DND-41 (cell line): ENCODE data around the gene HOXA4.

Experiments
- ATAC-seq: fragments of 200-7000 bp; cut with Tn5 transposase; 3 replicates; pipeline ENCODE4 v1.9.1; 2021; ENCODE audit warnings: low read depth; ENCODE audit not compliant: insufficient read depth
- DNase-seq: peaks from one replicate; pipeline ENCODE4 v3.0.0-alpha.2; 2020
- H2AFZ ChIP-seq: 2 replicates; pipeline ENCODE4 v1.6.0; 2012; ENCODE audit warnings: low read depth, low read length
- H3K27ac ChIP-seq: 2 replicates; pipeline ENCODE4 v1.5.1; 2012; ENCODE audit warnings: low read length, inconsistent platforms
- H3K27me3 ChIP-seq: fragments of 200-600 bp; sonication (generic); 2 replicates; pipeline ENCODE4 v1.6.0; 2012; ENCODE audit warnings: low read length, mild to moderate bottlenecking, inconsistent platforms; ENCODE audit not compliant: insufficient read depth, poor library complexity
- H3K36me3 ChIP-seq: 2 replicates; pipeline ENCODE4 v1.5.1; 2012; ENCODE audit warnings: low read length, inconsistent platforms; ENCODE audit not compliant: insufficient read depth
- H3K4me1 ChIP-seq: 2 replicates; pipeline ENCODE4 v1.5.1; 2012; ENCODE audit warnings: mild to moderate bottlenecking, low read length; ENCODE audit not compliant: insufficient read depth
- H3K4me2 ChIP-seq: 2 replicates; pipeline ENCODE4 v1.6.0; 2012; ENCODE audit warnings: mild to moderate bottlenecking, moderate library complexity, low read length, inconsistent platforms; ENCODE audit not compliant: insufficient read depth
- H3K4me3 ChIP-seq, 2 experiments: fragments of 200-600 bp in 1 of 2; shearing (Covaris generic) in 1 of 2; 2 replicates each; pipeline ENCODE4 v1.5.1; 2012 to 2016; ENCODE audit warnings: inconsistent platforms in 2 of 2, low read length in 2 of 2, mild to moderate bottlenecking in 2 of 2, low read depth in 1 of 2, moderate library complexity in 1 of 2
- H3K79me2 ChIP-seq: 2 replicates; pipeline ENCODE4 v1.6.0; 2012; ENCODE audit warnings: low read length, inconsistent platforms; ENCODE audit not compliant: insufficient read depth
- H3K9ac ChIP-seq: 2 replicates; pipeline ENCODE4 v1.6.0; 2012; ENCODE audit warnings: low read depth, mild to moderate bottlenecking, inconsistent platforms, low read length, moderate library complexity
- H3K9me3 ChIP-seq: 2 replicates; pipeline ENCODE4 v1.5.1; 2012; ENCODE audit warnings: low read length, moderate library complexity, mild to moderate bottlenecking, inconsistent platforms; ENCODE audit not compliant: insufficient read depth, severe bottlenecking
- H4K20me1 ChIP-seq: 2 replicates; pipeline ENCODE4 v1.6.0; 2012; ENCODE audit warnings: low read length; ENCODE audit not compliant: insufficient read depth
- EZH2 ChIP-seq: IDR thresholded peaks from 3 replicates; pipeline ENCODE4 v1.6.1; 2012; ENCODE audit warnings: borderline replicate concordance, low read depth, mild to moderate bottlenecking, moderate library complexity, low read length, inconsistent platforms; ENCODE audit not compliant: severe bottlenecking
- TF ChIP-seq, protein P1 (sequence below): IDR thresholded peaks from 2 replicates; pipeline ENCODE4 v1.5.1; 2012; ENCODE audit warnings: borderline replicate concordance, low read length, moderate library complexity, mild to moderate bottlenecking; ENCODE audit not compliant: poor library complexity, severe bottlenecking; ENCODE audit errors: extremely low read depth

The HOXA4 gene

DNA sequence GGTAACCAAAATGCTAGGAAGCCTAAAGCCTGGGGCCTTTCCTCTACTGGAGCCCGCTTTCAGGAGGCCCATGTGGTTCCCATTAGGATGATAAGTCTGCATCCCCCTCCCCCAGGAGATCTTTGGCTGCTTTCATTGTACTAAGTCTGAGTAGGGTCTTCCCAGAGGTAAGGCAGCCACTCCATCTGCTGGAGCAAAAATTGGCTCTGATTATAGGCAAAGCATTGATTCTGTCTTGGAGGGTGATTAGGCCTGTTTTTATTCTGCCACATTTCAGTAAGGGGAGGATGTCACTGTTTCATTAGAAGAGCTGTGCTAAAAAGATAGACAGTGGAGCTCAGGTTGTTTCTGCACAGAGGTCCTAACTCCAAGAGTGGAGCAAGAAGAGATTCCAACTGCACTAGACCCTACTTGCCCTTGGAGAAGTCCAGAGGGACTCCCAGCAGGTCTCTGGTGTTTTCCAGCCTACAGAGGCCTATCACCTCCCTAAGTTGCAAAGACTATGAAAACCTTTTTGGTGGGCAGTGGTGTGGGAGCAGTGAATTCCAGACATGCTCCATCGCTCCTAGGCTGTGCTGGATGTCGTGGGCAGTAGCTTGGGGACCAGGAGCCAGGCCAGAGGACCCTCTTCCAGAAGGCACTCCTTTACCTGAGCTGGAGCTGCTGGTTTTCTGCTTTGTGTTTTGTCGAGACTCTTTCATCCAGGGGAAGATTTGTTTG lies 20.9 kb downstream of the HOXA4 start:
- no peak for ATAC-seq
- Histone ChIP-seq H3K9me3 (no peaks in the 10 kb centered on the region), H3K4me1 (no peaks in the 10 kb centered on the region), H4K20me1 (no peaks in the 10 kb centered on the region), H3K79me2 (no peaks in the 10 kb centered on the region), H3K27me3 (no peaks in the 10 kb centered on the region), H3K9ac (no peak overlapping the region), H3K36me3 (no peaks in the 10 kb centered on the region), H3K27ac (no peak overlapping the region), H3K4me2 (no peak overlapping the region), H2AFZ (no peak overlapping the region), H3K4me3 (no peak overlapping the region)
- no peak for DNase-seq
- TF ChIP-seq, protein P1, sequence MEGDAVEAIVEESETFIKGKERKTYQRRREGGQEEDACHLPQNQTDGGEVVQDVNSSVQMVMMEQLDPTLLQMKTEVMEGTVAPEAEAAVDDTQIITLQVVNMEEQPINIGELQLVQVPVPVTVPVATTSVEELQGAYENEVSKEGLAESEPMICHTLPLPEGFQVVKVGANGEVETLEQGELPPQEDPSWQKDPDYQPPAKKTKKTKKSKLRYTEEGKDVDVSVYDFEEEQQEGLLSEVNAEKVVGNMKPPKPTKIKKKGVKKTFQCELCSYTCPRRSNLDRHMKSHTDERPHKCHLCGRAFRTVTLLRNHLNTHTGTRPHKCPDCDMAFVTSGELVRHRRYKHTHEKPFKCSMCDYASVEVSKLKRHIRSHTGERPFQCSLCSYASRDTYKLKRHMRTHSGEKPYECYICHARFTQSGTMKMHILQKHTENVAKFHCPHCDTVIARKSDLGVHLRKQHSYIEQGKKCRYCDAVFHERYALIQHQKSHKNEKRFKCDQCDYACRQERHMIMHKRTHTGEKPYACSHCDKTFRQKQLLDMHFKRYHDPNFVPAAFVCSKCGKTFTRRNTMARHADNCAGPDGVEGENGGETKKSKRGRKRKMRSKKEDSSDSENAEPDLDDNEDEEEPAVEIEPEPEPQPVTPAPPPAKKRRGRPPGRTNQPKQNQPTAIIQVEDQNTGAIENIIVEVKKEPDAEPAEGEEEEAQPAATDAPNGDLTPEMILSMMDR = no peak
- TF ChIP-seq EZH2 = no peak

DNA sequence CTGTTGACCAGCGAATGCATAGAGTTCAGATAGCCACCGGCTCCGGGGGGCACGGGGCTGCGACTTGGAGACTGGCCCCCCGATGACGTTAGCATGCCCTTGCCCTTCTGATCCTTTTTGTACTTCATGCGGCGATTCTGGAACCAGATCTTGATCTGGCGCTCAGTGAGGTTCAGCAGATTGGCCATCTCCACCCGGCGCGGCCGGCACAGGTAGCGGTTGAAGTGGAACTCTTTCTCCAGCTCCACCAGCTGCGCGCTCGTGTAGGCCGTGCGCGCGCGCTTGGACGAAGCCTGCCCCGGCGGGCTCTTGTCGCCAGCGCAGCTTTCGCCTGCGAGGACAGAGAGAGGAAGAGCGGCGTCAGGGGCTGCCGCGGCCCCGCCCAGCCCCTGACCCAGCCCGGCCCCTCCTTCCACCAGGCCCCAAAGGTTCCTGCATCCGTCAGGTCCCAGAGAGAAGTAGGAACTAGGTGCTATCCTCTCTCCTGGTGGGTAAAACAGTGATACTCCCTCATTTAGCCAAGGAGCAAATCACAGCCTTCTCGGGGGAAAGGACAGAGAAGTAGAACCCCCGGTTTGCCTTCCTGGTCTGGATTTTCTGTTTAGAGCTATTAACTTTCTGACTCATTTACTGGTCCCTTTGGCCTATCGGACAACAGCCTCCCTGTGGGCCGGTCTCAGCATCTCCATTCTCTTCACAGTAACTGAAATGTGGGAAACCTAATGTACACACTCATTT lies 22.0 kb downstream of the HOXA4 start:
- DNase-seq = no peak

DNA sequence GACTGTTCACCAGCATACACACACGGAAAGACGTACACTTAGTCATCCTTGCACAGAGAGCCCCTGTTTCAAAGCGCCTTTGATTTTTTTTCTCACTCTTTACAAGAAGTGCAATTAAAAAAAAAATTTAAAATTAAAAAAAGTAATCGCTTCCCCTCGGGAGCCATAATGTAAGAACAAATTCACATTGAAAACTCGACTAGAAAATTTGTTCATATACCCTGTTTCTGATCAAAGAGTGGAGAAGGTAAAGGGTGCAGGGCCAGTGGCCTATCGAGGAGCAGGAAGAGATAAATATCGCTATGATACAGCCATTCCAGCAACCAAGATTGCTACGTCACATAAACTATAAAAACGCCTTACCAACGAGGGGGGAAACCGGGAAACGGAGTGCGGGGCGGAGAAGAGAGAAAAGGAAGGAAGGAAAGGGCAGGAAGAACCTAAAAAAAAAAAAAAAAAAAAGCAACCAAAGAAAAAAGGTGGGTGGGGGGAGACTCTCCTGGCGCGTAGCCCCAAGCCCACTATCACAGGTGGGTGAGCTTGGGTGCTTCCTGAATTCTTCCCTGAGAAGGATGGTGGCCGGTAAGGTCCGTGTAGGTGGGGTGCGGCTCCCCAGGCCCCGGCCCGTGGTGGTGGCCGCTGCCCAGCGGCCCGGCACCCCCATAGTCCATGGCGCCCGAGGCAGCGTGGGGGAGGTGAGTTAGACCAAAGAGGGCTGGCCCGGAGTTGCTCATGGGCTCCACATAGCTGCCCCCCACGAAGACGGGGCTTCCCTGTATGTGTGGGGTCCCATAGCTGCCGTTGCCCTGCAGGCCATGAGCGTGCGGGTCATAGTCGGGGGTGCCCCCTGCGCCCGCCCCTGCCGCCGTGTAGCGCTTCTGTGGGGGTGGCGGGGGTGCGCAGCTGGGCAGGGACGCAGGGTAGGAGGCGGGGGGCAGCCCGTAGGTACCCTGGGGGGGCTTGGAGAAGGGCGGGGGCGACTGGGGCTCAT lies 22.9 kb downstream of the HOXA4 start:
- no peak for ATAC-seq

More for the DNA sequence above, 22.0 kb downstream of the HOXA4 start:
- no peak for TF ChIP-seq EZH2
- TF ChIP-seq, protein P1 = no peak
- Histone ChIP-seq H3K4me3 (no peak overlapping the region), H2AFZ (no peak overlapping the region), H3K27ac (no peak overlapping the region), H3K79me2 (no peaks in the 10 kb centered on the region), H3K9ac (no peak overlapping the region), H4K20me1 (no peaks in the 10 kb centered on the region), H3K9me3 (no peaks in the 10 kb centered on the region), H3K36me3 (no peaks in the 10 kb centered on the region), H3K27me3 (no peaks in the 10 kb centered on the region), H3K4me2 (no peak overlapping the region), H3K4me1 (no peaks in the 10 kb centered on the region)
- ATAC-seq = no peak

More for the DNA sequence above, 22.9 kb downstream of the HOXA4 start:
- H2AFZ ChIP-seq = no peak overlapping the region
- H4K20me1 ChIP-seq = no peaks in the 10 kb centered on the region
- H3K4me2 ChIP-seq = no peak overlapping the region
- no peaks in the 10 kb centered on the region for H3K9me3 ChIP-seq
- no peak for TF ChIP-seq EZH2
- TF ChIP-seq, protein P1 = no peak
- no peak overlapping the region for H3K9ac ChIP-seq
- H3K4me1 ChIP-seq = no peaks in the 10 kb centered on the region
- no peaks in the 10 kb centered on the region for H3K27me3 ChIP-seq
- no peaks in the 10 kb centered on the region for H3K79me2 ChIP-seq
- H3K4me3 ChIP-seq = no peak overlapping the region
- no peak overlapping the region for H3K27ac ChIP-seq
- H3K36me3 ChIP-seq = no peaks in the 10 kb centered on the region
- DNase-seq = no peak
